HG02610 (cell line): Measurements from ENCODE around the gene CFAP73.
A peak's percentile ranks its signal among the peaks of the same experiment; 100 is the strongest.

Source experiments
- ATAC-seq: cut with Tn5 transposase; IDR thresholded peaks from one replicate; pipeline ENCODE4 v1.9.1; 2021; ENCODE audit warnings: mild to moderate bottlenecking, moderate library complexity; ENCODE audit not compliant: unreplicated experiment

Gene CFAP73

DNA sequence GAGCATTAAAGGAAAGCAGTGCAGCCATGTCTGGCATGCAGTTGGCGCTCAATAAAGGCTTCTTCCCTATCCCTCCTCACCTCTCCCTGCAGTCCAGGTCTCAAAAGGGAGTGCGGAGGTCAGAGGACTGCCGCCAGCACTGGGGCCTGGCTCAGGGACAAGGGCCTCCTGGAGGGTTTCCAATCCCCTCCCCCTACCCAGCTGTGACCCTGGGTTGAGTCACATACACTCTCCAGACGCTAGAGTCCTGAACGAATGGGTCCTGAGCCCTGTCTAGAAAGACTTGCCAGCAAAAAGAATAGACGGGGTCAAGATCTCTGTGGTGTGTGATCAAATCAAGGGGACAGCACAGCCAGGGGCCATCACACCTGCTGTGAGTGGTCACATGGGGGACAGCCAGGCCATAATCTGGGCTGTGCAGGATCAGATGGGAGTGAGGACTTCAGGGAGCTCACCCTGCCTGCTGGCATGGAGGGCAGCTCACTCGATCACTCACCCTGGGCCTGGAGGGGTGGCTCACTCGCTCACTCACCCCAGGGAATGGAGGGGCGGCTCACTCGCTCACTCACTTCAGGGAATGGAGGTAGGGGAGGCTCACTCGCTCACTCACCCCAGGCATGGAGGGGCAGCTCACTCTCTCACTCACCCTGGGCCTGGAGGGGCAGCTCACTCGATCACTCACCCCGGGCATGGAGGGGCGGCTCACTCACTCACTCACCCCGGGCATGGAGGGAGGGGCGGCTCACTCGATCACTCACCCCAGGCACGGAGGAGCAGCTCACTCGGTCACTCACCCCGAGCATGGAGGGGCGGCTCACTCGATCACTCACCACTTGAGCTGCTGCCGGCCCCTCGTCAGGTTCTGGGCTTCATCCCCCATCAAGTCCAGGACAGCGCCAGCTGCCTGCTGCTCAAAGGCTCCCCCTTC, 12.8 kb downstream of the CFAP73 start:
- ATAC-seq = no peak

- no peak for ATAC-seq
These were observed 13.5 kb downstream of the CFAP73 start for GRCh38 chr12:113163030-113163360.

DNA sequence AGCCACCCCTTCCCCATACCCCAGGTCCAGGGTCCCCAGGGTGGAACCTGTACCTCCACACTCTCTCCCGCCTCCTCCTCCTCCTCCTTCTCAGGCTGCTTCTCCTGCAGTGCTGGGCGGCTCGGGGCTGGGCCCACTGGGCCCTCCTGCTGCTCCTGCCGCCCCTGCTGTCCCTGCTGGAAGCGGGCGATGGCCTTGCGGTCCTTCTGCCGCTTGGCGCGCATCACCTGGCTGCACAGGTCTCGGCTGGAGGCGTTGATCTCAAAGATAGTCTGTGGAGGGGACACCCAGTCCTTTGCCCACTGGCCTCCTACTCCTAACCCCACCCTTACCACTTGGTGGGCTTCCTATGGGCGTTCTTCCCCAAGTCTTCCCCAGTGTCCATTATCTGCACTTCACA, 14.5 kb downstream of the CFAP73 start:
- no peak for ATAC-seq

- no peak for ATAC-seq
These were observed 16.3 kb downstream of the CFAP73 start for GRCh38 chr12:113165521-113166450.

DNA sequence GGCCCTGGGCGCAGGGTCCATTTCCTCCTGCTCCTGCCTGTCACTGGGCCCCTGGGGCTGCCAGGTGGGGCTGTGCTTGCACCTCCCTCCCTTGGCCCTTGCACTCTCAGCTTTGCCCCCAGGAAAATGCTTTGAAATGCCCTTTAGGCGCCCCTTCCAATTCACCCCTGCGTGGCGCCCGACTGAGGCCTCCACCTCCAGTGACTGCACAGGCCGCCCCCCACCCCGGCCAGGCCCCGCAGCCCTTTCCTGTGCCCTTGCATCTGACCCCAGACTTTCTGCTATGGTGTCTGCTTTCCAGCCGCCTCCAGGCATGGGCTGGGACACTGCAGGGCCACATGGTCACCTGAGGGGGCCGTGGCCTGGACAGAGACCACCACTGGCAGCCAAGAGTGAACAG, 18.3 kb downstream of the CFAP73 start:
- ATAC-seq = no peak

GRCh38 chr12:113169697-113170096, 20.2 kb downstream of the CFAP73 start:
- no peak for ATAC-seq

- no peak for ATAC-seq
These were observed 20.9 kb downstream of the CFAP73 start for GRCh38 chr12:113170457-113170856.

- no peak for ATAC-seq
These were observed 21.4 kb downstream of the CFAP73 start for GRCh38 chr12:113170926-113171325.

DNA sequence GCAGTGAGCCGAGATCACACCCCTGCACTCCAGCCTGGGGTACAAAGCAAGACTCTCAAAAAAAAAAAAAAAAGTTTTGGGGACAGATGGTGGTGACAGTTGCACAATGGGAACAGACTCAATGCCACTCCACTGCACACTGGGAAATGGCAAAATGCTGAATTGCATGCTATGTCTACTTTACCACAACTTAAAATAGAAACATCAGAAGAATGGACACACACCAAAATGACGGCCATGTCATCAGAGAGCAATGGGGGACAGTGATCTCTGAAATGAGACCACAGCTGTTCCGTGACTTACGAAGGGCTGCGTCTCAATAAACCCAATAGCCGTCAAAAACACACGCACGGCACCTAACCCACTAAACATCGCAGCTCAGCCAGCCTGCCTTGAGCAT, 22.0 kb downstream of the CFAP73 start:
- no peak for ATAC-seq

- ATAC-seq = no peak
These were observed 22.7 kb downstream of the CFAP73 start for GRCh38 chr12:113172185-113172584.

- no peak for ATAC-seq
These were observed 23.7 kb downstream of the CFAP73 start for GRCh38 chr12:113173081-113173698.

DNA sequence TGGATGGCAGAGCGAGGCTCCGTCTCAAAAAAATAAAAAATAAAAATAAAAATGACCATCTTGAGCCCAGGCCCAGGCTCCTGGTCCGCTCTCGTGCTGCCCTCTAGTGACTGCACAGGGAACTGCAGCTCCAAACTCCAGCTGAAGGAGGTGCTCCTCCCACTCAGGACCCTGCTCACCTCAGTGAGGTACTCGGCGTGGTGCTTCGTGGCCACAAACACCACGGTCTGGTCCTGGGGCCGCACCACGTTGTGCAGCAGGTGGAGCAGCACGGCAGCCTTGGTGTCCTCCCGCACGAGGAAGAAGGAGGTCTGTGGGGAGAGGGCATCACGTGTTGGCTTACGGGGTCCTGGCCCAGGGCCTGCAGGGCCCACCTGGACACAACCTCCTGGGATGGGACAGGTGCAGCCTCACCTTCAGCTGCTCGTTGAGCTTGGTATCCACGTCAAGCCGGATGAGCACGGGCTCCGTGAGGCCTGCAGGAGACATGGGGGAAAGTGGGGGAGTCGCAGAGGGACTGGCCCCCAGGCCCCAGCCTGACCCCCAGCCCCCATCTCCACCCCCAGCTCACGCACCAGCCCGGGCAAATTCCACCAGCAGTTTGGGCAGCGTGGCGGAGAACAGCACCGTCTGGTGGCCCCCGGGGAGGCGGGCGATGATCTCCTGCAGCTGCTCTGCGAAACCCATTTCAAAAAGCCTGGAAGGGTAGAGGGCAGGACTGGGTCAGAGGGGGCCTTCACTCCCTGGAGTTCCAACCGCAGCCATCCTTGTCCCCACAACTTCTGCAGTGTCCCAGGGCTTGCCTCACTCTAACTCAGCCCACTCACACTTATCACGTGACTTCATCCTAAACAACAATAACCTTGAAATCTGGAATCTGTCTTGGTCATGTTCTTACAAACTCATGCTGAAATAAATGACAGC, 25.2 kb downstream of the CFAP73 start:
- no peak for ATAC-seq

GRCh38 chr12:113179023-113179422, 29.5 kb downstream of the CFAP73 start:
- ATAC-seq = no peak

GRCh38 chr12:113180333-113180732, 30.8 kb downstream of the CFAP73 start:
- ATAC-seq = no peak

DNA sequence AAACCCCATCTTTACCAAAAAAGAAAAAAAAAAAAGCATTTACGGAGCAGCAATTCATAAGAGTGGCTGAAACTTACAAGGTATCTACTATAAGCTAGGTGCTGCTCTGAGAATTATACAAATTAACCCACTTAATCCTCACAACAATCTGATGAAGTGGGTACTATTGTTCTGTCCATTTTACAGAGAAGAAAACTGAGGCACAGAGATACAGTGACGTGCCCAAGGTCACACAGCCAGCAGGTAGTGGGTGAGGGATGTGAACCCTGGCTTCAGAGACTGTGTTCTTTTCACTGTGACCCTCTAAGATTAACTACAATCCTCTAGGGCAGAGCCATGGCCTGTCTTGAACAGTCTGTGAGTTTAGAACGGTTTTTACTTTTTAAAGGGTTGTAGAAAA, 32.5 kb downstream of the CFAP73 start:
- ATAC-seq = no peak

DNA sequence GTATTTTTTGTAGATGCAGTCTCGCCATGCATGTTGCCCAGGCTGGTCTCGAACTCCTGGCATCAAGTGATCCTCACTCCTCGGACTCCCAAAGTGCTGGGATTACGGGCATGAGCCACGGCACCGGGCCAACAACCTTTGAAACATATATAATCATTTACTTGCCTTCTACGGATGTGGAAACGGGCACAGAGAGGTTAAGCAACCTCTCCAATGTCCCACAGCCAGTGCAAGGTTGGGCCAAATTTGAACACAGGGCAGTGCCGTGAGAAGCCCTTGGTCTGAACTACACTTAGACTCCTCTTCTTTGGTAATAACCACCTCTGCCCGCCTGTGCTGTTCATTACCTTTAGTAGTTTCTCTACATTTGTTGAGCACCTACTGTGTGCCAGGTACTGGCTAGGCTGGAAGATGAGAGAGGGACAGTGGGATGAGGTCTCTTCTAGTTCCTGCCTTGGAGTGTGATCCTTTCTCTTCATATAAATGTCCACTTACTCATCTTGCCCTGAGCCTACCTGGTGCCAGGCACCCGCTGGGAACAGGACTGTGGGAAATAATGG, 33.6 kb downstream of the CFAP73 start:
- no peak for ATAC-seq

DNA sequence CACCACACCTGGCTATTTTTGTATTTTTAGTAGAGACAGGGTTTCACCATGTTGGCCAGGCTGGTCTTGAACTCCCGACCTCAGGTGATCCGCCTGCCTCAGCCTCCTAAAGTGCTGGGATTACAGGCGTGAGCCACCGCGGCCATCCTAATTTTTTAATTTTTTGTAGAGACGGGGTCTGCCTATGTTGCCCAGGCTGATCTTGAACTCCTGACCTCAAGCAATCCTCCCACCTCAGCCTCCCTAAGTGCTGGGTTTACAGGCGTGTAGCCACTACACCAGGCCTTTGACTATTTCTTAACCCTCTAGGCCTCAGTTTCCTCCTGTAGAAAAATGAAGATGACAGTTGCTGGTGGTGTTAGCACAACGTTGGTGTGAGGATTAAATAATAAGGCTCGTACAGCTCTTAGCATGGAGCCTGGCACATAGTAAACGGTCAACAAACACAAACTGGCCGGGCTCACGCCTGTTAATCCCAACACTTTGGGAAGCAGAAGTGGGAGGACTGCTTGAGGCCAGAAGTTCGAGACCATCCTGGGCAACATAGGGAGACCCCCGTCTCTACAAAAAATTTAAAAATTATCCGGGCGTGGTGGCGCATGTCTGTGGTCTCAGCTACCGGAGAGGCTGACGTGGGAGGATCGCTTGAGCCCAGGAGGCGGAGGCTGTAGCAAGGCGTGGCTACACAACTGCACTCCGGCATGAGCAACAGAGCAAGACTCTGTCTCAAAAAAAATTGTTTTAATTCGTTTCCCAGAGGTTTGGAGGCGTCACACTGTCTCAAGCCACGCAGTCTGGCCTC, 34.8 kb downstream of the CFAP73 start:
- ATAC-seq = peak; percentile 47

GRCh38 chr12:113184900-113185179, 35.3 kb downstream of the CFAP73 start:
- peak; percentile 78 for ATAC-seq
